Neuronal stem cell (in vitro differentiated cells): ENCODE results near the gene NR5A2.

Source experiments
- DNase-seq: peaks from one replicate; pipeline ENCODE4 v3.0.0-alpha.2; 2013; ENCODE audit warnings: low spot score
- H2AFZ ChIP-seq: one replicate; pipeline ENCODE4 v1.6.1; 2013; ENCODE audit warnings: mild to moderate bottlenecking, low read length, inconsistent platforms
- H2AK5ac ChIP-seq: 2 replicates; pipeline ENCODE4 v1.6.1; 2013; ENCODE audit warnings: low read depth, mild to moderate bottlenecking, inconsistent platforms, low read length, moderate library complexity, mixed read lengths
- H2BK120ac ChIP-seq: 2 replicates; pipeline ENCODE4 v1.6.1; 2013; ENCODE audit warnings: low read depth, mild to moderate bottlenecking, inconsistent platforms, low read length, moderate library complexity, mixed read lengths
- H2BK12ac ChIP-seq: one replicate; pipeline ENCODE4 v1.6.1; 2013; ENCODE audit warnings: low read length, inconsistent platforms
- H2BK15ac ChIP-seq: 2 replicates; pipeline ENCODE4 v1.6.1; 2013; ENCODE audit warnings: mild to moderate bottlenecking, low read length, inconsistent platforms, mixed read lengths
- H2BK5ac ChIP-seq: one replicate; pipeline ENCODE4 v1.6.1; 2013; ENCODE audit warnings: inconsistent platforms, mild to moderate bottlenecking, low read length, moderate library complexity
- H3K14ac ChIP-seq: one replicate; pipeline ENCODE4 v1.6.1; 2013; ENCODE audit warnings: low read length, inconsistent platforms
- H3K18ac ChIP-seq: 2 replicates; pipeline ENCODE4 v1.6.1; 2013; ENCODE audit warnings: low read length, inconsistent platforms
- H3K23ac ChIP-seq: 2 replicates; pipeline ENCODE4 v1.6.1; 2013; ENCODE audit warnings: low read depth, mild to moderate bottlenecking, mixed read lengths, low read length, inconsistent platforms; ENCODE audit not compliant: poor library complexity
- H3K27ac ChIP-seq: replicated peaks from 3 replicates; pipeline ENCODE4 v1.5.1; 2013; ENCODE audit warnings: low read length, inconsistent platforms
- H3K27me3 ChIP-seq, 3 experiments: 2 replicates each; pipeline ENCODE4 v1.6.1; 2013; ENCODE audit warnings: low read length in 3 of 3, mild to moderate bottlenecking in 2 of 3, inconsistent platforms in 1 of 3, low read depth in 1 of 3, mixed read lengths in 1 of 3, moderate library complexity in 1 of 3; ENCODE audit not compliant: control insufficient read depth in 3 of 3, insufficient read depth in 3 of 3
- H3K36me3 ChIP-seq, 2 donors: replicated peaks in 1 of 2; 2 replicates each; pipeline ENCODE4 v1.6.1; 2013; ENCODE audit warnings: low read length in 2 of 2; ENCODE audit not compliant: control insufficient read depth in 2 of 2, insufficient read depth in 2 of 2
- H3K4ac ChIP-seq: 2 replicates; pipeline ENCODE4 v1.6.1; 2013; ENCODE audit warnings: inconsistent platforms, mild to moderate bottlenecking, low read length, moderate library complexity
- H3K4me1 ChIP-seq, 2 donors: 1 replicate in 1 of 2; 2 replicates in 1 of 2; pipeline ENCODE4 v1.6.1; 2013; ENCODE audit warnings: low read length in 2 of 2, low read depth in 1 of 2; ENCODE audit not compliant: control insufficient read depth in 2 of 2, insufficient read depth in 1 of 2
- H3K4me2 ChIP-seq: one replicate; pipeline ENCODE4 v1.6.1; 2013; ENCODE audit warnings: mild to moderate bottlenecking, low read length, inconsistent platforms; ENCODE audit not compliant: insufficient read depth, poor library complexity, severe bottlenecking
- H3K4me3 ChIP-seq, 2 donors: 2 replicates each; pipeline ENCODE4 v1.5.1; 2013; ENCODE audit warnings: low read length in 2 of 2, mild to moderate bottlenecking in 2 of 2, inconsistent platforms in 1 of 2, moderate library complexity in 1 of 2
- H3K79me1 ChIP-seq: one replicate; pipeline ENCODE4 v1.6.1; 2013; ENCODE audit warnings: low read depth, mild to moderate bottlenecking, inconsistent platforms, low read length, moderate library complexity
- H3K9ac ChIP-seq: one replicate; pipeline ENCODE4 v1.6.1; 2013; ENCODE audit warnings: mild to moderate bottlenecking, low read depth, low read length, inconsistent platforms; ENCODE audit not compliant: poor library complexity
- H3K9me3 ChIP-seq, 2 donors: replicated peaks in 1 of 2; 2 replicates each; pipeline versions ENCODE3 to v1.6.1; 2013; ENCODE audit warnings: low read length in 2 of 2, mild to moderate bottlenecking in 2 of 2, inconsistent platforms in 1 of 2, low read depth in 1 of 2, mixed read lengths in 1 of 2, moderate library complexity in 1 of 2; ENCODE audit not compliant: control insufficient read depth in 2 of 2, insufficient read depth in 1 of 2
- H4K8ac ChIP-seq: one replicate; pipeline ENCODE4 v1.6.1; 2013; ENCODE audit warnings: low read depth, mild to moderate bottlenecking, inconsistent platforms, low read length, moderate library complexity
- H4K91ac ChIP-seq: one replicate; pipeline ENCODE4 v1.6.1; 2013; ENCODE audit warnings: low read length, low read depth, mild to moderate bottlenecking, inconsistent platforms; ENCODE audit not compliant: poor library complexity
- WGBS, 2 donors: extraction: QIAGEN DNeasy Blood & Tissue Kit; methylation state at CpG; one replicate each; pipeline ENCODE4 v1.1.7; 2013; ENCODE audit warnings: missing lambda C conversion rate in 2 of 2, mixed read lengths in 1 of 2; ENCODE audit not compliant: insufficient read length in 2 of 2, insufficient replicate concordance in 1 of 2; ENCODE audit errors: extremely low coverage in 2 of 2; 5-methylcytosine and 5-hydroxymethylcytosine counted together

NR5A2 gene

GRCh38 chr1:199982606-199983005 is 44.9 kb upstream of the NR5A2 start:
- Histone ChIP-seq H3K4me3 (no peak overlapping the region), H2AFZ (no peak overlapping the region), H2BK120ac (no peak overlapping the region), H3K4me1 (no peaks in the 10 kb centered on the region), H3K14ac (no peak overlapping the region), H3K4me2 (no peak overlapping the region), H3K79me1 (no peaks in the 10 kb centered on the region), H4K91ac (no peak overlapping the region), H3K27ac (no peak overlapping the region), H4K8ac (no peak overlapping the region), H3K9me3 (no peaks in the 10 kb centered on the region), H2BK15ac (no peak overlapping the region), H3K36me3 (no peaks in the 10 kb centered on the region), H3K4ac (no peak overlapping the region), H3K23ac (no peak overlapping the region), H2AK5ac (no peak overlapping the region), H2BK12ac (no peak overlapping the region), H2BK5ac (no peak overlapping the region), H3K18ac (no peak overlapping the region), H3K27me3 (no peaks in the 10 kb centered on the region), H3K9ac (no peak overlapping the region)
- WGBS, 2 donors = no CpG with 5 or more reads among the region's 6 CpGs
- DNase-seq = no peak

DNA sequence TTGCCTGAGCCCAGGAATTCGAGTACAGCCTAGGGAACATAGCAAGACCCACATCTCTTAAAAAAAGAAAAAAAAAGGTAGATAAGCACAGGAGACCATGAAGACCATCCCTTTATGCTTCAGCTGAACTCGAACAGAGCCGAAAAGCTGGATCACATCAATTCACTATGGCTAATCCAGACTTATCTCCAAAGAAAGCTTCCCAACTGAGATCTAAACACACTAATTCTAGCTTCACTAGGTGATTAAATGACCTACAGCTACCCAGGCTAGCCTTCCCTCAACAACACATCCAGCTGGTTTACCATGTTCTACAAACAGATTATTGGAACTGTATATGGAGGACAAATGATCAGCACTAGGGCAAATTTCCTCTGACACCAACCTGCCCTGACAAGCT is 44.0 kb upstream of the NR5A2 start:
- no peaks in the 10 kb centered on the region for H3K79me1 ChIP-seq
- H3K4me3 ChIP-seq = no peak overlapping the region
- DNase-seq = no peak
- H3K4me1 ChIP-seq = no peaks in the 10 kb centered on the region
- no peak overlapping the region for H3K9ac ChIP-seq
- no peak overlapping the region for H3K18ac ChIP-seq
- H2AK5ac ChIP-seq = no peak overlapping the region
- no peak overlapping the region for H3K27ac ChIP-seq
- H4K8ac ChIP-seq = no peak overlapping the region
- no peaks in the 10 kb centered on the region for H3K9me3 ChIP-seq
- H3K4ac ChIP-seq = no peak overlapping the region
- no CpG with 5 or more reads among the region's 3 CpGs for WGBS, 2 donors
- no peaks in the 10 kb centered on the region for H3K27me3 ChIP-seq
- H2BK15ac ChIP-seq = no peak overlapping the region
- H3K36me3 ChIP-seq = no peaks in the 10 kb centered on the region
- H2BK12ac ChIP-seq = no peak overlapping the region
- H2AFZ ChIP-seq = no peak overlapping the region
- H3K4me2 ChIP-seq = no peak overlapping the region
- H2BK5ac ChIP-seq = no peak overlapping the region
- no peak overlapping the region for H3K14ac ChIP-seq
- no peak overlapping the region for H4K91ac ChIP-seq
- no peak overlapping the region for H2BK120ac ChIP-seq
- H3K23ac ChIP-seq = no peak overlapping the region

DNA sequence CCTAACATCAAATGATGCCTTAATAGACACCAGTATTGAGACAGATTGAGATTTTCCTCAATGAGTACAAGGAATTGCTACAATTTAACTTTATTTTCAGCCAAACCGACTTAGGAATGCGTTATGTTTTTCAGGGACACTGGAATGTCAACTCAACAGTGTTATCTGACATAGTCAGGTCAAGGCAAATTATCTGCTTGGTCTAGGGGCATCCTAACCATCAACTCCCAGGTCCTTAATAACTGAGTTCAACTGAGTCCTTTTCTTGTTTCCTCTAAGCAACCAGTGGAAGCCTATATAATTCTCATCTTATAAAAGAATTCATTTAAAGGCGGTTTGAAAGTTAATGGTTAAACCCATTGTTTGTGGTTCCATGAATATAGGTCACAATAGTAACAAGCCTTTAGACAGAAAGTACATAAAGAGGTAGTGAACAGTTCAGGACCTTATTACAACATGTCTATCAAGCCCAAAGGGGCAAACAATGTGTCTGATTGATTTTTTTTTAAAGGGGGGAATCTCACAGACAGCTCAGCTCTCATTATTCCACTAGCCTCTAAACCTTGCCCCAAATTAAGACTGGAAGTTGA is 32.3 kb upstream of the NR5A2 start:
- WGBS, 2 donors = no CpG with 5 or more reads among the region's 3 CpGs
- DNase-seq = no peak

DNA sequence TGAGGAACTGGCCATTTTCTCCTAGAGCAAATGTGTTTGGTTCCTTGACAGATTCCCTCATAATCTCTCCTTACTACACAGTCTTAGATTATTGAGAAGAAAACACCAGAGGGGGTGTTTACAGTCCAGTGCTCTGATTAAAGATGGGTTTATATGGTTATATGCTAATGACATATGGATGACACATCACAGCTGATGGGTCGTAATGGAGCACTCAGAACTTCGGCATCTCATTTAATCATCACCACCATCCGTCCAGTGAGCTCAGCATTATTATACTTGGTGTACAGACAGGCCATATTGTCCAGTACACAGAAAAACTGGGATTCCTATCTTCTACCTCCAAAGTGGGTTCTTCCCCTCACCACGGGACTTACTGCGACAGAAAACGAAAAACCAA is 22.3 kb upstream of the NR5A2 start:
- no peak overlapping the region for H3K4me2 ChIP-seq
- H2BK12ac ChIP-seq = no peak overlapping the region
- no peaks in the 10 kb centered on the region for H3K4me1 ChIP-seq
- peaks cover 0 to 3% (median 0%) of the 10 kb centered on the region in 3 experiments for H3K27me3 ChIP-seq
- WGBS, 2 donors = no CpG with 5 or more reads among the region's 6 CpGs
- H3K4ac ChIP-seq = no peak overlapping the region
- H2BK5ac ChIP-seq = no peak overlapping the region
- no peak overlapping the region for H3K23ac ChIP-seq
- no peaks in the 10 kb centered on the region for H3K79me1 ChIP-seq
- H4K91ac ChIP-seq = no peak overlapping the region
- no peak overlapping the region for H2BK120ac ChIP-seq
- no peak overlapping the region for H3K4me3 ChIP-seq
- H3K9ac ChIP-seq = no peak overlapping the region
- no peak overlapping the region for H3K27ac ChIP-seq
- H2AK5ac ChIP-seq = no peak overlapping the region
- no peak overlapping the region for H4K8ac ChIP-seq
- H2BK15ac ChIP-seq = no peak overlapping the region
- H3K14ac ChIP-seq = no peak overlapping the region
- H3K36me3 ChIP-seq = no peaks in the 10 kb centered on the region
- H3K9me3 ChIP-seq = peaks cover 0 to 2% of the 10 kb centered on the region in 2 donors
- no peak for DNase-seq
- H2AFZ ChIP-seq = no peak overlapping the region
- H3K18ac ChIP-seq = no peak overlapping the region

More for the DNA sequence above, 32.3 kb upstream of the NR5A2 start:
- Histone ChIP-seq H3K23ac (no peak overlapping the region), H3K18ac (no peak overlapping the region), H3K14ac (no peak overlapping the region), H3K27me3 (no peaks in the 10 kb centered on the region), H3K36me3 (no peaks in the 10 kb centered on the region), H3K4me2 (no peak overlapping the region), H3K9ac (no peak overlapping the region), H2BK15ac (no peak overlapping the region), H2BK12ac (no peak overlapping the region), H3K4ac (no peak overlapping the region), H2BK120ac (no peak overlapping the region), H3K9me3 (no peaks in the 10 kb centered on the region), H3K4me3 (no peak overlapping the region), H2BK5ac (no peak overlapping the region), H3K4me1 (no peaks in the 10 kb centered on the region), H4K8ac (no peak overlapping the region), H2AK5ac (no peak overlapping the region), H4K91ac (no peak overlapping the region), H3K79me1 (no peaks in the 10 kb centered on the region), H2AFZ (no peak overlapping the region), H3K27ac (no peak overlapping the region)
